ENCODE results near the gene GOPC. TPM values are rescaled to one million over a fixed set of nuclear protein-coding genes. Genes with fewer than 3 reads are reported as not detected.

GOPC gene
- total RNA-seq, 2 donors from 2014 or later: 21.0 to 28.4 TPM

GRCh38 chr6:117601811-117602150 lies 530 bp downstream of the GOPC start:
- Histone ChIP-seq H3K27ac (peak overlapping the region; percentile 85), H3K36me3 (no peaks in the 10 kb centered on the region), H3K9me3 (no peaks in the 10 kb centered on the region), H3K4me3 (peak overlapping the region; percentile 97), H3K4me1 (no peaks in the 10 kb centered on the region), H3K9ac (ENCODE audit: low read depth in 2 of 2, low read length in 2 of 2) (peak overlapping the region; percentile 92 to 97), H3K27me3 (no peaks in the 10 kb centered on the region)
- intact Hi-C loops (cut with DNase I): no loop called here
- no peak for TF ChIP-seq CTCF (IDR thresholded peaks at IDR 0.05)
- peak; percentile 34 for DNase-seq

DNA sequence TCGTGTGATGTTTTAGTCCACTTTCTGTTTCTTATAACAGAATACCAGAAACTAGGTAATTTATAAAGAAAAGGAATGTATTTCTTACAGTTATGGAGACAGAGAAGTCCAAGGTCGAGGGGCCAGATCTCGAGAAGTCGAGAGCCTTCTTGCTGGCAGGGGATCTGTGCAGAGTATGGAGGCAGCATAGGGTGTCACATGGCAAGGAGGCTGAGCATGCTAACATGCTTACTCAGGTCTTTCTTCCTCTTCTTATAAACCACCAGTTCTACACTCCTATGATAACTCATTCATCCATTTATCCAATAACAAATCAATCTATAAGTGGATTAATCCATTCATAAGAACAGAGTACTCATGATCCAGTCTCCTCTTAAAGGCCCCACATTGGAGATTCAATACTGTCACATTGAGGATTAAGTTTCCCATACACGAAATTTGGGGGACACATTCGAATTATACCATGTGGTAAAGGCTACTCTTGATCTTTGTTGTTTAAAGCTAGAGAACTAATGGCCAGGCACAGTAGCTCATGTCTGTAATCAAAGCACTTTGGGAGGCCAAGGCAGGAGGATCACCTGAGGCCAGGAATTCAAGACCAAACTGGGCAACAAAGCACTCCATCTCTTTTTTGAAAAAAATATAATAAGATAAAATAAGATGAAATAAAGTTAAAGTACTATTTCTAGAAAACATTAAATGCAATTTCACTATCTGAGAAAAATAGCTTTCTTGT lies 2.1 kb downstream of the GOPC start:
- DNase-seq: no peak
- intact Hi-C loops (cut with DNase I): no loop called here
- H3K9ac ChIP-seq (ENCODE audit: low read depth in 2 of 2, low read length in 2 of 2): no peak overlapping the region

DNA sequence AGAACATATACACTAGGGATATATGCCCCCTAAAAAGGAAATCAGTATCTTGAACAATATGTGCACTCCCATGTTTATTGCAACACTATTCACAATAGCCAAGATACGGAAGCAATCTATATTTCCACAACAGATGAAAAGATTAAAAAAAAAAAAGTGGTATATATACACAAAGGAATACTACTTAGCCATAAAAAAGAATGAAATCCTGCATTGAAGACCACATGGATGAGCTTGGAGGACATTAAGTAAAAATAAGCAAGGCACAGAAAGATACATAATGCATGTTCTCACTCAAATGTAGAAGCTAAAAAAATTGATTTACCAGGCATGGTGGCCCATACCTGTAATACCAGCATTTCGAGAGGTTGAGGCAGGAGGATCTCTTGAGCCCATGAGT lies 4.6 kb downstream of the GOPC start:
- Histone ChIP-seq H3K27me3 (no peaks in the 10 kb centered on the region), H3K4me1 (peaks cover 6% of the 10 kb centered on the region), H3K4me3 (no peak overlapping the region), H3K9me3 (no peaks in the 10 kb centered on the region), H3K9ac (ENCODE audit: low read depth in 2 of 2, low read length in 2 of 2) (no peak overlapping the region), H3K27ac (no peak overlapping the region), H3K36me3 (no peaks in the 10 kb centered on the region)
- TF ChIP-seq CTCF (IDR thresholded peaks at IDR 0.05): no peak
- intact Hi-C loops (cut with DNase I): no loop called here
- no peak for DNase-seq

More for the DNA sequence above, 2.1 kb downstream of the GOPC start:
- H3K27ac ChIP-seq: no peak overlapping the region
- no peak overlapping the region for H3K4me3 ChIP-seq
- H3K4me1 ChIP-seq: peaks cover 4% of the 10 kb centered on the region
- H3K36me3 ChIP-seq: no peaks in the 10 kb centered on the region
- TF ChIP-seq CTCF (IDR thresholded peaks at IDR 0.05): no peak
- no peaks in the 10 kb centered on the region for H3K27me3 ChIP-seq
- no peaks in the 10 kb centered on the region for H3K9me3 ChIP-seq

DNA sequence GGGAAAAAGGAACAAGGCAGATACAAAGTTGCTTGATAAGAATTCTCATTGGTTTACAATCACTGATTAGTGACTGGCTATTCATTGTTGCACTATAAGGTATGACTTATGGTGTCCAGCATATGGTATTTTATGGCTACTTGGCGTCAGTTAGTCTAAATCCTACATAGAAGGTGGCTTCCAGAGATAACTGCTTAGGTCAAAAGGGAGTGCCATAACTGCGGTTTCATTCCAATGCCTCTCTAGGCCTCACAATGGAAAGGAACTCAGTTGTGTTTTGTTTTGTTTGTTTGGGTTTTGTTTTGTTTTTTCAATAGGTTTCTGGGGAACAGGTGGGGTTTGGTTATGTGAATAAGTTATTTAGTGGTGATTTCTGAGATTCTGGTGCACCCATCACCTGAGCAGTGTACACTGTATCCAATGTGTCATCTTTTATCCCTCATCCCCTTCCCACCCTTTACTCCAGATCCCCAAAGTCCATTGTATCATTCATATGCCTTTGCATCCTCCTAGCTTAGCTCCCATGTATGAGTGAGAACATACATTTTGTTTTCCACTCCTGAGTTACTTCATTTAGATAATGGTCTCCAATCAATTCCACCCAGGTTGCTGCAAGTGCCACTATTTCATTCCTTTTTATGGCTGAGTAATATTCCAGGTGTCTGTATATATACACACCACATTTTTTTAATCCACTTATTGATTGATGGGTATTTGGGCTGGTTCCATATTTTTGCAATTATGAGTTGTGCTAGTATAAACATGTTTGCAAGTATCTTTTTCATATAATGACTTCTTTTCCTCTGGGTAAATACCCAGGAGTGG lies 7.0 kb downstream of the GOPC start:
- intact Hi-C loops (cut with DNase I): no loop called here
- H3K27me3 ChIP-seq: no peaks in the 10 kb centered on the region

More for the DNA sequence above, 7.0 kb downstream of the GOPC start:
- no peaks in the 10 kb centered on the region for H3K36me3 ChIP-seq
- H3K9ac ChIP-seq (ENCODE audit: low read depth in 2 of 2, low read length in 2 of 2): peak overlapping the region in 1 of 2 donors; percentile 28
- no peak overlapping the region for H3K4me3 ChIP-seq
- no peak overlapping the region for H3K27ac ChIP-seq
- no peak for TF ChIP-seq CTCF (IDR thresholded peaks at IDR 0.05)
- no peak for DNase-seq
- no peaks in the 10 kb centered on the region for H3K9me3 ChIP-seq
- peaks cover 6% of the 10 kb centered on the region for H3K4me1 ChIP-seq

Measured in colonic mucosa (tissue), 4 donors.